ENCODE results near the gene RSAD1. TPM values are rescaled to one million over a fixed set of nuclear protein-coding genes. Genes with fewer than 3 reads are reported as not detected.

RSAD1 gene
- polyA plus RNA-seq, 1 of the 3 experiments (the other 2 are of a cell fraction) = 44.7 TPM

- TF ChIP-seq CHD2 (IDR thresholded peaks at IDR 0.05; ENCODE audit: low read length, partially characterized antibody) (no peak), RFX5 (IDR thresholded peaks at IDR 0.05; ENCODE audit: low read length) (no peak), TAF1 (IDR thresholded peaks at IDR 0.05; ENCODE audit: borderline replicate concordance, low read depth, low read length) (no peak), USF1 (IDR thresholded peaks at IDR 0.05; ENCODE audit: borderline replicate concordance, low read depth) (no peak), RXRA (IDR thresholded peaks at IDR 0.05; ENCODE audit: borderline replicate concordance, low read depth) (no peak), SMC3 (IDR thresholded peaks at IDR 0.05; ENCODE audit: low read depth, low read length) (no peak), FOXJ3 (CRISPR knock-in tag; IDR thresholded peaks at IDR 0.05) (no peak), EP300 (IDR thresholded peaks at IDR 0.05; ENCODE audit: borderline replicate concordance in 1 of 2, low read depth in 1 of 2, low read length in 1 of 2) (no peak), RCOR1 (IDR thresholded peaks at IDR 0.05; ENCODE audit: low read length) (no peak), RAD21 (IDR thresholded peaks at IDR 0.05; ENCODE audit: low read length) (no peak), ELF1 (IDR thresholded peaks at IDR 0.05) (no peak), MEF2A (IDR thresholded peaks at IDR 0.05; ENCODE audit: borderline replicate concordance, low read depth) (no peak), NRF1 (IDR thresholded peaks at IDR 0.05; ENCODE audit: low read depth, low read length) (no peak)
Measured at GRCh38 chr17:50457621-50458020, 21.0 kb upstream of the RSAD1 start (continued).

DNA sequence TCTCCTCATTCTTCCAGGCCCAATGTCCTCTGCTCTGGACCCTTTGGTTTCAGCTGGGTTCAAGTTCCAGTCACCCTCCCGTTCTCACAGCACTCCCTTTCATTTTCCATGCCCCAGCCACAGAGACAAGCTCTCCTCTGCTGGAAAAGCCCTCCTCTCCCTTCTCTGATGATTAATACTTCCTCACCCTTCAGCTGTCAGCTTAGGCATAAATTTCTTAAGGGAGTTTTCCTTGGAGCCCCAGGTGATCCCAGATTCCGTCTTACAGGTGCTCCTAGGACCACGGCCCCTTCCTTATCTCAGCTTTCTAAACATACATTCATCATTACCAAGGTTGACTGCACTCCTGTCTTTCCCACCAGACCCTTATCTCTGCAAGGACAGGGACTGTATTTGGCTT, 20.4 kb upstream of the RSAD1 start:
- WGBS (ENCODE audit: low lambda C conversion rate) = 88% methylated on average over 3 of the region's 3 CpGs
- Histone ChIP-seq H2AFZ (ENCODE audit: low read depth) (no peak overlapping the region), H3K9me2 (no peaks in the 10 kb centered on the region), H3K27ac (ENCODE audit: low read depth in 2 of 2, low read length in 1 of 2) (no peak overlapping the region), H3K4me3 (ENCODE audit: low read depth in 2 of 2, low read length in 1 of 2) (no peak overlapping the region), H3K79me2 (ENCODE audit: insufficient read depth) (no peaks in the 10 kb centered on the region), H3F3A (replicated peaks; ENCODE audit: insufficient read depth) (no peaks in the 10 kb centered on the region), H3K36me3 (replicated peaks in 1 of 2; ENCODE audit: control insufficient read depth in 1 of 2, insufficient read depth in 2 of 2, low read length in 1 of 2) (peaks cover 0 to 2% of the 10 kb centered on the region in 2 experiments), H4K20me1 (ENCODE audit: insufficient read depth) (no peaks in the 10 kb centered on the region), H3K4me1 (ENCODE audit: control insufficient read depth in 1 of 2, insufficient read depth in 2 of 2, low read depth in 1 of 2, low read length in 1 of 2) (no peaks in the 10 kb centered on the region), H3K9ac (no peak overlapping the region), H3K4me2 (no peak overlapping the region), H3K9me3 (no peaks in the 10 kb centered on the region), H3K27me3 (ENCODE audit: insufficient read depth) (no peaks in the 10 kb centered on the region)
- ChIA-PET CTCF (interaction anchor here (1.3 to 3.5 kb wide), 5 partner anchors 14 to 61 kb away, joined by 3 to 15 read pairs (median 11); partner anchors contain the start of genes LRRC59 and RSAD1), POLR2A (no interaction called here)
- no peak for DNase-seq
- no peak for TF ChIP-seq REST (IDR thresholded peaks at IDR 0.05; ENCODE audit: low read depth, low read length)
- TF ChIP-seq PBX3 (IDR thresholded peaks at IDR 0.05) = no peak
- TF ChIP-seq SMC3 (IDR thresholded peaks at IDR 0.05; ENCODE audit: low read depth, low read length) = no peak
- no peak for TF ChIP-seq USF1 (IDR thresholded peaks at IDR 0.05; ENCODE audit: borderline replicate concordance, low read depth)
- TF ChIP-seq, protein P1, sequence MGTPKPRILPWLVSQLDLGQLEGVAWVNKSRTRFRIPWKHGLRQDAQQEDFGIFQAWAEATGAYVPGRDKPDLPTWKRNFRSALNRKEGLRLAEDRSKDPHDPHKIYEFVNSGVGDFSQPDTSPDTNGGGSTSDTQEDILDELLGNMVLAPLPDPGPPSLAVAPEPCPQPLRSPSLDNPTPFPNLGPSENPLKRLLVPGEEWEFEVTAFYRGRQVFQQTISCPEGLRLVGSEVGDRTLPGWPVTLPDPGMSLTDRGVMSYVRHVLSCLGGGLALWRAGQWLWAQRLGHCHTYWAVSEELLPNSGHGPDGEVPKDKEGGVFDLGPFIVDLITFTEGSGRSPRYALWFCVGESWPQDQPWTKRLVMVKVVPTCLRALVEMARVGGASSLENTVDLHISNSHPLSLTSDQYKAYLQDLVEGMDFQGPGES (IDR thresholded peaks at IDR 0.05; ENCODE audit: low read depth, low read length) = no peak
- no peak for TF ChIP-seq EP300 (IDR thresholded peaks at IDR 0.05; ENCODE audit: borderline replicate concordance in 1 of 2, low read depth in 1 of 2, low read length in 1 of 2)
- no peak for TF ChIP-seq RFX5 (IDR thresholded peaks at IDR 0.05; ENCODE audit: low read length)
- no peak for TF ChIP-seq RAD21 (IDR thresholded peaks at IDR 0.05; ENCODE audit: low read length)
- no peak for TF ChIP-seq MEF2A (IDR thresholded peaks at IDR 0.05; ENCODE audit: borderline replicate concordance, low read depth)

Measured in SK-N-SH (cell line).